T47D (cell line): ENCODE measurements around the gene GEMIN4.
"Not testable (repeated sequence)": the region's sequence is repeated elsewhere in the genome, so short reads cannot be mapped to it uniquely, and the experiment has no call there.

ENCODE experiments used
- DNase-seq, 2 experiments: peaks; one replicate each; pipeline versions ENCODE4 v3.0.0 to v3.0.0-alpha.2; 2011 to 2012; ENCODE audit warnings: low read depth in 1 of 2, low spot score in 1 of 2
- JUND ChIP-seq: IDR thresholded peaks from 2 replicates; pipeline ENCODE4 v1.6.1; 2012; ENCODE audit warnings: low read depth
- in situ Hi-C: cut with HindIII; loops from 2 replicates; pipeline ENCODE4 v1.10.0; 2016; ENCODE audit warnings: low sequenced_read_pairs, low pct_unique_long_range_greater_than_20kb

The GEMIN4 gene

GRCh38 chr17:789160-789840 is 37.2 kb upstream of the GEMIN4 start:
- TF ChIP-seq JUND, result no peak
- no peak for DNase-seq
- in situ Hi-C loops, result no loop called here

DNA sequence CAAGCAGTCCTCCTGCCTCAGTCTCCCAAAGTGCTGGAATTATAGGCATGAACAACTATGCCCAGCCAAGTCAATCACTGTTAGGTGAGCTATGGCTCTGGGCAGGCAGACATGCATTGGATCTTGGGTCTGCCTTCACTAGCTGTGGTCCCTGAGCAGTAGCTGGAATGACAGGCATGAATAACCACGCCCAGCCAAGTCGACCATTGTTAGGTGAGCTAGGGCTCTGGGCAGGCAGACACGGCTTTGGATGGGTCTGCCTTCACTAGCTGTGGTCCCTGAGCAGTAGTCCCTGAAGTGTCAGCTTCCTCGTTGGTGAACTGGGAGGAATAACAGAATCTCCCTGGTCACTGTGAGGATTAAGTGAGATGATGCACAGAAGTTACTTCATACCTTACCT is 36.5 kb upstream of the GEMIN4 start:
- in situ Hi-C loops, result no loop called here
- DNase-seq, result no peak
- TF ChIP-seq JUND, result no peak

DNA sequence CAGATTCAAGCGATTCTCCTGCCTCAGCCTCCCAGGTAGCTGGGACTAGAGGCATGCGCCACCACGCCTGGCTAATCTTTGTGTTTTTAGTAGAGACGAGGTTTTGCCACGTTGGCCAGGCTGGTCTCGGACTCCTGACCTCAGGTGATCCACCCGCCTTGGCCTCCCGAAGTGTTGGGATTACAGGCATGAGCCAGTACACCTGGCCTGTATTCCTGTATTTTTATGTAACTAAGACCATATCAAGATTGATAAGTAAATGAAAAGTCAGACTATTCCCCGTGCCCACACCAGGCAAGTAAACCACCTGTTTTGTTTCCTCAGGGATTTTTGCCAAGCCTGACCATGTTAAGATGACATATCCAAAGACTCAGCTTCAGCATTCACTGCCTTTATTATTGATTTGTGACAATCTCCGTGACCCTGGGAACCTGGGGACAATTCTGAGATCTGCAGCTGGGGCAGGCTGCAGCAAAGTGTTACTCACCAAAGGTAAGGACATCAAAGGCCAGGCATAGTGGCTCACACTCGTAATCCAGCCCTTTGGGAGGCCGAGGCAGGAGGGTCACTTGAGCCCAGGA is 35.7 kb upstream of the GEMIN4 start:
- no peak for TF ChIP-seq JUND
- in situ Hi-C loops, result no loop called here

DNA sequence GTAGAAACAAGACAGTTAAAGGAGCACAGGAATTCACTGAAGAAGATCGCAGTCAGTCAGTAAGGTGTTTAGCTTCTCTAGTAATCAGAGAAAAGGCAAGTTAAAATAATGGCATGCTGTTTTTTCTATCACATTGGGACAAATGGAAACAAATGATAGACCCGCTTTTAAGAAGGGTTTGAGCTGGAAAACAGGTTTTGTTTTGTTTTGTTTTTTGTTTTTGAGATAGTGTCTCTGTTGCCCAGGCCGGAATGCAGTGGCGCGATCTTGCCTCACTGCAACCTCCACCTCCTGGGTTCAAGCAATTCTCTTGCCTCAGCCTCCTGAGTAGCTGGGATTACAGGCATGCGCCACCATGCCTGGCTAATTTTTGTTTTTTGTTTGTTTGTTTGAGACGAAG is 33.8 kb upstream of the GEMIN4 start:
- in situ Hi-C loops, DNase-seq: not testable (repeated sequence)

More for the DNA sequence above, 35.7 kb upstream of the GEMIN4 start:
- DNase-seq, result no peak

- TF ChIP-seq JUND, result no peak
- in situ Hi-C loops, result no loop called here
- no peak for DNase-seq
Observed at GRCh38 chr17:784143-784542, 32.1 kb upstream of the GEMIN4 start.

GRCh38 chr17:781805-782731 is 30.0 kb upstream of the GEMIN4 start, which contains the start of the genes GLOD4 and MRM3:
Gene GLOD4, minus strand, starts transcription at chr17:782280. Its CDS starts 25 bp downstream, at chr17:782255.
Gene MRM3, plus strand, starts transcription at chr17:782353. Its CDS starts 26 bp downstream, at chr17:782379.
- peak; percentile 88 to 89 for DNase-seq
- no peak for TF ChIP-seq JUND
- in situ Hi-C loops, result no loop called here

DNA sequence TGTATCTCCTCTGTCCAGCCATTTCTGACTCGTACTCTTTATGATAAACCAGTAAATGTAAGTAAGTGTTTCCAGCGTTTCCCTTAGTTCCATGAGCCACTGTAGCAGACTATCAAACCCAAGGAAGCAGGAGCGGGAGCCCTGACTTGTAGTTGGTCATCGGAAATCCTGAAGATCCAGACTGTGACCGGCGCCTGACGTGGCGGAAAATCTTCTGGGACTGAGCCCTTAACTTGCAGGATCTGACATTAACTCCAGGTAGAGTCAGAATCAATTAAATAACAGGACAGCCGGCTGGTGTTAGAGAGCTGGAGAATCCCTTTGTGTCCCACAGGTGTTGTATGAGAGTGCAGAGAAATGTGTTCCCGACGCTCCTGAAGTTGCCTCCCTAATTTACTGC is 26.0 kb upstream of the GEMIN4 start:
- in situ Hi-C loops, result no loop called here
- no peak for DNase-seq
- no peak for TF ChIP-seq JUND

- in situ Hi-C loops, result no loop called here
Observed at GRCh38 chr17:774313-774584, 22.2 kb upstream of the GEMIN4 start.

GRCh38 chr17:773467-774312 is 21.6 kb upstream of the GEMIN4 start:
- DNase-seq, result no peak
- in situ Hi-C loops, result no loop called here
- no peak for TF ChIP-seq JUND

More at GRCh38 chr17:774313-774584, 22.2 kb upstream of the GEMIN4 start:
- no peak for DNase-seq
- no peak for TF ChIP-seq JUND

DNA sequence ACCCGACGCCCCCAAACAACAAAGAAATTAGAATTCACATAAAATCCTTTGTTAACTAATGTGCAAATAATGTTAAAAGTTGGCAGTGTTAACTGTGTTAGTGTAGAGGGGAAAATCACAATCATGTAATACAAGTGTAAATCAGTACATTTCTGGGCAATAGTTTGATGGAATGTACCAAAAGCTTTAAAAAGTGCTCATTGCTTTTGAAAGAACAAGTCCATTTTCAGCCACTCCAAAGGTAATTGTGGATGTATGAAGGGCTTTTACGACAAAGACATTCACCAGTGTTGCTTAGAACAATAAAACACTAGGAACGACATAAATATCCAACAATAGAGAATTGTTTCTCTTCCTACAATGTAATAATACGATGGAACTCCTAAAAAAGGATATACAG is 21.0 kb upstream of the GEMIN4 start:
- DNase-seq, result no peak
- TF ChIP-seq JUND, result no peak
- in situ Hi-C loops, result no loop called here

DNA sequence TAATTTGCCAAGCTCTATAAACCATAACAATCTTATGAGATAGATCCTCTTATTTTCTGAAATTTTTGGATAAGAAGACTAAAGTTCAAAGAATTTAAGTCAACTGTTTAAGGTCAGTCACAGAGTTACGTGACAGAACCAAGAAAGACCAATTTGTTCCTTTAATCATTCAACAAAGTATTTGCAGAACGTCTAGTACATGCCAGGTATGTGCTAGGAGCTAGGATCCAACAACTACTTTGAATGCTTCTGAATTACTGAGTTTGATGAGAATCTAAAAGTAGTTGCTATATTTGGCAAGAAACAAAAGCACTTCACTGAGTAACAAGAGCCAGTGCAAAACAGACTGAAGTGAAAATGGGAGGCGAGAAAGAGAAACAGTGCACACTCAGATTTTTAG is 15.0 kb upstream of the GEMIN4 start:
- no peak for TF ChIP-seq JUND
- in situ Hi-C loops, result no loop called here
- no peak for DNase-seq

- no peak for TF ChIP-seq JUND
- no peak for DNase-seq
- in situ Hi-C loops, result no loop called here
Observed at GRCh38 chr17:760371-760770, 8.3 kb upstream of the GEMIN4 start.

- in situ Hi-C loops, result no loop called here
- DNase-seq, result no peak
- TF ChIP-seq JUND, result no peak
Observed at GRCh38 chr17:759964-760363, 7.9 kb upstream of the GEMIN4 start.

GRCh38 chr17:756010-756567 is 4.0 kb upstream of the GEMIN4 start:
- in situ Hi-C loops, DNase-seq: not testable (repeated sequence)

GRCh38 chr17:755319-755961 is 3.4 kb upstream of the GEMIN4 start:
- DNase-seq, in situ Hi-C loops: not testable (repeated sequence)
